Measurements from ENCODE around the gene SMCO4. TPM values are rescaled to one million over a fixed set of nuclear protein-coding genes. Genes with fewer than 3 reads are reported as not detected.

Gene SMCO4
- total RNA-seq, 2 donors from 2014 or later: 49.3 to 82.4 TPM

DNA sequence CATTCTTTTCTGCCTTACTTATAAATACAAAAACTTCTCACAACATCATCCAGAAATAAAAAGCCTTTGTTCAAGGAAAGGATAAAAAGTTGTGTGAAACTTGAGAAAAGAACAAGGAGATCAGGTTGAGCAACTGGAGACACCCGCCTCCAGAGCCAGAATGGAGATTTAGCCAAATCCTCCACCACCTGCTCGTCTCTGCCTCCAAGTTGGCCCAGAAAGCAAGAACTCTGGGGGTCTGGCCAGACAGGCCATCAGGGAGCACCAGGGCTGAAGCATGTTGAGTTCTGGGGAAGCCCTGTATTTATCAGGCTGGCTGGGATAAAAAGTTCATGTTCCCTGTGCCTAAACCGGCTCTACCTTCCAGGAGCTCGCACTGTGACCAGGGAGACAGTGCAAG, 14.9 kb downstream of the SMCO4 start:
- Mint-ChIP-seq H3K4me1 (peaks cover 57% of the 10 kb centered on the region), H3K36me3 (ENCODE audit: low read depth) (peaks cover 10% of the 10 kb centered on the region), H3K4me3 (peak overlapping the region; percentile 83), H3K27me3 (no peaks in the 10 kb centered on the region), H3K27ac (peak overlapping the region; percentile 98), H3K9me3 (no peaks in the 10 kb centered on the region)
- no peak for ATAC-seq (replicated peaks)

- peak overlapping the region; percentile 95 for H3K27ac Mint-ChIP-seq
- H3K4me1 Mint-ChIP-seq: peaks cover 59% of the 10 kb centered on the region
- peaks cover 8% of the 10 kb centered on the region for H3K36me3 Mint-ChIP-seq (ENCODE audit: low read depth)
- peak; percentile 23 for ATAC-seq (replicated peaks)
- no peaks in the 10 kb centered on the region for H3K27me3 Mint-ChIP-seq
- peak overlapping the region; percentile 77 for H3K4me3 Mint-ChIP-seq
- H3K9me3 Mint-ChIP-seq: no peaks in the 10 kb centered on the region
Observed at GRCh38 chr11:93526641-93527583, 16.3 kb downstream of the SMCO4 start.

DNA sequence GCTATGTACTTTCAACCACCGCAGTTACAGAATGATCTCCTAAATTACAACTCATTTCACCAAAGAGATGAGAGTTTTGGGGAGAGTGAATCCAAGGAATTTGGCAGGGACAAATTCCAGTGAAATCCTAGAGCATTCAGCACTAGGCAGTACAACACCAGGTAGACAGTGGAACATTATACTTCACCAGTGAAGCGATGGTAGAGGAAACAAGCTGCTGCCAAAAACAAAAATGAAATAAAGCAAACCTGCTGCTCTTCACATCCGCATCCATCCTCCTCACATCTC, 16.9 kb downstream of the SMCO4 start:
- peak overlapping the region; percentile 95 for H3K27ac Mint-ChIP-seq
- H3K4me1 Mint-ChIP-seq: peaks cover 60% of the 10 kb centered on the region
- H3K9me3 Mint-ChIP-seq: no peaks in the 10 kb centered on the region
- H3K4me3 Mint-ChIP-seq: peak overlapping the region; percentile 77
- ATAC-seq (replicated peaks): no peak
- H3K27me3 Mint-ChIP-seq: no peaks in the 10 kb centered on the region
- H3K36me3 Mint-ChIP-seq (ENCODE audit: low read depth): peaks cover 5% of the 10 kb centered on the region

- peak; percentile 66 for ATAC-seq (replicated peaks)
- peak overlapping the region; percentile 95 for H3K27ac Mint-ChIP-seq
- no peaks in the 10 kb centered on the region for H3K9me3 Mint-ChIP-seq
- peaks cover 5% of the 10 kb centered on the region for H3K36me3 Mint-ChIP-seq (ENCODE audit: low read depth)
- H3K4me1 Mint-ChIP-seq: peaks cover 64% of the 10 kb centered on the region
- H3K27me3 Mint-ChIP-seq: no peaks in the 10 kb centered on the region
- peak overlapping the region; percentile 77 for H3K4me3 Mint-ChIP-seq
Observed at GRCh38 chr11:93525601-93526345, 17.4 kb downstream of the SMCO4 start.

DNA sequence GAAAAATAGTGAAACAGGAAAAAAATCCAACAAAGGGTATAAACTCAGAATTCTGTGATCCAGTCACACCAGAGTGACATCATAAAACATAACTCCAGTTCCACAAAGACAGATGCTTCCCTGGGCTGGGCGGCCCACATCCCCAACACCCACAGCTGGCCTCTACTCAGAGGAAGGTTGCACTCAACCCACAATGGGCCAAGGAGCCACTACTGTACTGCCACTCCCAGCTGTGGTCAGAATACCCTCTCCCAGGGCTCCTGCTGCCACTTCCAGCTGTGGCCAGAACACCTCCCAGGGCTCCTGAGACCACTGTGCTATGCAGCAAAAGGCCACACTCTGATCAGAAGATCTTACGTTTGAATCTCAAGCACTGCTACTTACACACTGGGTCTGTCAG, 18.3 kb downstream of the SMCO4 start:
- no peaks in the 10 kb centered on the region for H3K27me3 Mint-ChIP-seq
- no peaks in the 10 kb centered on the region for H3K9me3 Mint-ChIP-seq
- peaks cover 5% of the 10 kb centered on the region for H3K36me3 Mint-ChIP-seq (ENCODE audit: low read depth)
- H3K4me3 Mint-ChIP-seq: peak overlapping the region; percentile 77
- ATAC-seq (replicated peaks): no peak
- peaks cover 61% of the 10 kb centered on the region for H3K4me1 Mint-ChIP-seq
- peak overlapping the region; percentile 95 for H3K27ac Mint-ChIP-seq

DNA sequence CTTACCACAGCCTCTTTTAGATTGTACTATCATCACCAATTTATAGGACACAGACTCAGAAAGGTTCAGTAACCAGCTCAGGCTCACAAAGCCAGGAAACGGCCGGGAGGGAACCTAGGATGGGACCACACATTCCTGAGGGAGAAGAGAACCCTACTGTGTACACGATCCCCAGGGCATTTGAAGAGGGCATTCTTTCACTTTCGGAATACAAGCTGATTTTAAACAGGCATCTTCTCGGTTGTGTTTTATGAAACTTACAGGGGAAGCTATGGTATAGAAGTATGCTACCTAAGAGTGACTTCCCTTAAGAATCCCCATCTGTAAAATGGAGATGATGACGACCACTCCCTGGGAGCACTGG, 19.0 kb downstream of the SMCO4 start:
- Mint-ChIP-seq H3K27ac (peak overlapping the region; percentile 95), H3K27me3 (no peaks in the 10 kb centered on the region), H3K4me3 (peak overlapping the region; percentile 77), H3K4me1 (peaks cover 63% of the 10 kb centered on the region), H3K9me3 (no peaks in the 10 kb centered on the region), H3K36me3 (ENCODE audit: low read depth) (peaks cover 5% of the 10 kb centered on the region)
- no peak for ATAC-seq (replicated peaks)

- no peaks in the 10 kb centered on the region for H3K27me3 Mint-ChIP-seq
Observed at GRCh38 chr11:93520726-93521509, 22.3 kb downstream of the SMCO4 start.

DNA sequence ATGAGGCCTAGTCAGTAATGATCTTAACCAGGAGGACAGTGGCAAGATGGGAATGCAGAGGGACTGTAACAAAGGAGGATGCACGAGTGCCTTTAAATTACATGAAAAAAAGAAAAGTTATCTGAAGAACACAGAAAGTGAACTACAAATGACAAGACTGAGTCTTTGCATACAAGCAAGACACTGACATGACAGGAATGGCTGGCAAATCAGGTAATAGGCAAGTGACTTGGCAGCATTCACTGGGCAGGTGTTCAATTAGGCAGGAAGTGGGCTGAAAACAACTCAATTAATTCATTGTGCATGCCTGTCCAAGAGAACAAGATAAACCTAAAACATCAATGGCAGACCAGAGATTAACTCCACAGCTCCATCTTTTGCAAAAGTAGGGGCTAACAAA, 24.0 kb downstream of the SMCO4 start:
- H3K36me3 Mint-ChIP-seq (ENCODE audit: low read depth): no peaks in the 10 kb centered on the region

More at GRCh38 chr11:93520726-93521509, 22.3 kb downstream of the SMCO4 start:
- Mint-ChIP-seq H3K4me1 (peaks cover 46% of the 10 kb centered on the region), H3K9me3 (no peaks in the 10 kb centered on the region), H3K27ac (peak overlapping the region; percentile 44), H3K4me3 (peak overlapping the region; percentile 26), H3K36me3 (ENCODE audit: low read depth) (peaks cover 5% of the 10 kb centered on the region)
- peak; percentile 56 for ATAC-seq (replicated peaks)

GRCh38 chr11:93518081-93518480, 25.1 kb downstream of the SMCO4 start:
- peaks cover 32% of the 10 kb centered on the region for H3K4me1 Mint-ChIP-seq
- H3K4me3 Mint-ChIP-seq: no peak overlapping the region
- H3K27ac Mint-ChIP-seq: no peak overlapping the region
- ATAC-seq (replicated peaks): no peak
- H3K9me3 Mint-ChIP-seq: no peaks in the 10 kb centered on the region
- no peaks in the 10 kb centered on the region for H3K36me3 Mint-ChIP-seq (ENCODE audit: low read depth)
- H3K27me3 Mint-ChIP-seq: no peaks in the 10 kb centered on the region

More for the DNA sequence above, 24.0 kb downstream of the SMCO4 start:
- peak overlapping the region; percentile 51 for H3K27ac Mint-ChIP-seq
- H3K4me3 Mint-ChIP-seq: peak overlapping the region; percentile 26
- H3K4me1 Mint-ChIP-seq: peaks cover 32% of the 10 kb centered on the region
- no peaks in the 10 kb centered on the region for H3K9me3 Mint-ChIP-seq
- H3K27me3 Mint-ChIP-seq: no peaks in the 10 kb centered on the region
- no peak for ATAC-seq (replicated peaks)

- no peaks in the 10 kb centered on the region for H3K36me3 Mint-ChIP-seq (ENCODE audit: low read depth)
- H3K9me3 Mint-ChIP-seq: no peaks in the 10 kb centered on the region
- peaks cover 32% of the 10 kb centered on the region for H3K4me1 Mint-ChIP-seq
- H3K27ac Mint-ChIP-seq: peak overlapping the region; percentile 10
- no peak overlapping the region for H3K4me3 Mint-ChIP-seq
- H3K27me3 Mint-ChIP-seq: no peaks in the 10 kb centered on the region
- ATAC-seq (replicated peaks): no peak
Observed at GRCh38 chr11:93517611-93518010, 25.6 kb downstream of the SMCO4 start.

DNA sequence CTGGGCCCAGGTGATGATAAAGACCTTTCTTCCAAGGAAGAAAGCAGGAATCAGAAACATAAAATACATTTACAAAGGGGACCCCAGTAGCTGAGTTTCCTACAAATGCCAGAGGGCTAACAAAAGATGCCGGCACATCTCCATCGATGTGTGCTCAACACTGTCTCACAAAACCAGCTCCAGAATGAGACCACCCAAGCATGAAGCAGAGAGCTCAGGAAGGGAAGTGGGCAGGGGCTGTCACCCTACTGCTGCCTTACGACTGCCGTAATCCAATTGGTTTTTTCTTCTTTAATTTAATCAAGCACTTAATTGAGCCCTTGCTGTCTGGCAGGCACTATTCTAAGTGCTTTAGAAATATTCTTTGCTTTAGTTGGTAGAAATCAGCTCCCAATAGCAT, 26.1 kb downstream of the SMCO4 start:
- no peak overlapping the region for H3K4me3 Mint-ChIP-seq
- H3K27ac Mint-ChIP-seq: no peak overlapping the region
- H3K36me3 Mint-ChIP-seq (ENCODE audit: low read depth): peaks cover under 1% of the 10 kb centered on the region
- peaks cover 31% of the 10 kb centered on the region for H3K4me1 Mint-ChIP-seq
- no peak for ATAC-seq (replicated peaks)
- no peaks in the 10 kb centered on the region for H3K9me3 Mint-ChIP-seq
- no peaks in the 10 kb centered on the region for H3K27me3 Mint-ChIP-seq

DNA sequence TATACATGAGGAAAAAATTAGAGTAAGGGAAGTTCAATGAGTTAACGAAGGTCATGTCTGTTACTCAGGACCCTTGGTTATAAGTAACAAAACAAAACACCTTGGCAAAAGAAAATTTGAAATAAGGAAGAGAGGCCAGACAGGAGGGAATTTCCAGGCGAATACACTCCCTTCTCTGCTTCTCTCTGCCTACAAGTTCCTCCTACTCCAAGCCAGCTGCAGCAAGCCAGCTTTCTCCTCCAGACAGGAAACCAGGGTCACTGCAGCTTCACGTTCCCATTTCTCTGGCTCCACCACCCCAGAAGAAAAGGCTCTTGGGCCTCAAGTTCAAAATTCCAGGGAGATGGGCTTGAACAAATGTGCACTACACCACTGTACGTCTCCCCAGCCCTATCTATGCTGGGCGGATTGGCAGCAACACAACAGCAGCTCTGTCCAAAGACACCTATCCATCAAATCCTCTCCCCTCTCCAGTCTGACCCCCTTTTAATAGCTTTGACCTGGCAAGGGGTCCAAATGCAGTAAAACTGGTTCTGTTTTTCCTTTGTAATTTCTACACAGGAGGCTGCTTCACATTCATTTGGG, 27.7 kb downstream of the SMCO4 start:
- Mint-ChIP-seq H3K4me1 (peaks cover 21% of the 10 kb centered on the region), H3K27me3 (no peaks in the 10 kb centered on the region)

DNA sequence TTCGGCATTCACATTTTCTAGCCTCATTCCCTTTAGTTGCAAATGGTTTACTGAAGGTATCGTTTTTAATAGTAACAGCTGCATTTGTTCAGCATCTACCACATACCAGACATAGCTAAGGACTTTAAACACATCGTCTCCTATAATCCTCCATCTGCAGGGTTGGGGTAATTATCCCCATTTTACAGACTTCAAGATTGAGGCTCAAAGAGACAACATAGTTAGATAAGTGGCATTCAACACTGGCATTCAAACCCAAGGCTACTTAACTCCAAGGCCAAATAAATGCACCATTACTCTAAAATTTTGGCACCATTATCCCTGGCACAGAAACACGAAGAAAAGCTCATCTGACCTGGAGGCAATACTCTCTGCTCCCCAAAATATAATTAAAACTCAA, 28.5 kb downstream of the SMCO4 start:
- no peak overlapping the region for H3K27ac Mint-ChIP-seq
- H3K4me1 Mint-ChIP-seq: peaks cover 14% of the 10 kb centered on the region
- H3K36me3 Mint-ChIP-seq (ENCODE audit: low read depth): peaks cover 5% of the 10 kb centered on the region
- no peaks in the 10 kb centered on the region for H3K9me3 Mint-ChIP-seq
- no peaks in the 10 kb centered on the region for H3K27me3 Mint-ChIP-seq
- no peak for ATAC-seq (replicated peaks)
- no peak overlapping the region for H3K4me3 Mint-ChIP-seq

More for the DNA sequence above, 27.7 kb downstream of the SMCO4 start:
- Mint-ChIP-seq H3K36me3 (ENCODE audit: low read depth) (peaks cover 5% of the 10 kb centered on the region), H3K4me3 (no peak overlapping the region), H3K27ac (no peak overlapping the region), H3K9me3 (no peaks in the 10 kb centered on the region)
- ATAC-seq (replicated peaks): no peak

GRCh38 chr11:93513772-93514171, 29.4 kb downstream of the SMCO4 start:
- Mint-ChIP-seq H3K4me3 (no peak overlapping the region), H3K27ac (peak overlapping the region; percentile 97), H3K27me3 (no peaks in the 10 kb centered on the region), H3K9me3 (no peaks in the 10 kb centered on the region), H3K4me1 (peaks cover 12% of the 10 kb centered on the region), H3K36me3 (ENCODE audit: low read depth) (peaks cover 5% of the 10 kb centered on the region)
- no peak for ATAC-seq (replicated peaks)

Data from activated T-helper 17 cell treated with anti-CD3 and anti-CD28 coated beads, Interleukin-2, amount 50 U/mL, for 72 hours (primary cell).